ENCODE data around the gene SLC34A1.

SLC34A1 gene

DNA sequence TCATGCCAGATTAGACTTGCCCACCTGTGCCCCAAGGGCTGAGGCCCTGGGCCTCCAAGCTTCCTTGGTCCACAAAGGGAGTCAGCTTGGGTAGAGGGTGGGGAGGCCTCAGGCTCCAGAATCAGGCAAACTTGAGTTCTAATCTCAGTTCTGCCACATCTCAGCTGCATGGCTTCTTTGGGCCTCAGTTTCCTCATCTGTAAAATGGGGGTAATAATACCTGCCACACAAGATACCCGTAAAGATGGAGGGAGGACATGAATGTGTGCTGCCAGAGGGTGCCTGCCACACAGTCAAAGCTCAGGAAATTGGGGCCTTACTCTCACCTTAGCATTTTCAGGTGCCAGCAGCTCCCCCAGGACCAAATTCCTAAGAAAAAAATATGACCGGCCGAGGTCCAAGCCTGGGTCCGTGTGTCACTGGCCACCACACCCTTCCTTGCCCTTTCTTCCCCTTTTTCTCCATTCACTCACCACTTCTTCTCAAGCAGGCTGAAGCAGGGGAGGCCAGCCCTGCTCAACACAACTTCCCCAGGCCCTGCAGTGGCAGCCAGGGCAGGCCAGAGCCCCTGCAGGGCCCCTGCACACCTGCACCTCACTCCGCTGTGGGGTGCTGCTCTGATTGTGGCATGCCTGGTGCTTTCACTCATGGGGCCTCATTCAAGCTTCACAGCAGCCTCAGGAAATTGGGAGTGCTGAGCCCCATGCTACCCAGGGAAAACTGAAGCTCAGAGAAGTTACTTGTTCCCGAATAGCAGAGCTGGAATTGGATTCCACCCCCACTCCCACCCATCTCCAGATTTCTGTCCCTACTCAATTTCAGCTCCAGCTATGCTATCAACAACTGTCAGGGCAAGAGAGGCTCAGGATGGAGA lies 22.6 kb upstream of the SLC34A1 start:
- Histone ChIP-seq H3K27ac (ENCODE audit: low read depth, low read length, poor library complexity, severe bottlenecking) (peak overlapping the region; percentile 90), H4K20me1 (ENCODE audit: insufficient read depth, low read length) (no peaks in the 10 kb centered on the region), H3K9me3 (ENCODE audit: low read length) (no peaks in the 10 kb centered on the region), H3K4me1 (ENCODE audit: insufficient read depth, low read length, severe bottlenecking) (peaks cover 64% of the 10 kb centered on the region), H3K79me2 (ENCODE audit: insufficient read depth, low read length) (no peaks in the 10 kb centered on the region), H3K36me3 (ENCODE audit: insufficient read depth, low read length) (no peaks in the 10 kb centered on the region), H3K4me3 (ENCODE audit: low read depth, low read length, poor library complexity, severe bottlenecking) (peak overlapping the region; percentile 63), H3K9ac (ENCODE audit: low read length) (peak overlapping the region; percentile 69; the same call in 1 of the 2 replicates), H3K4me2 (ENCODE audit: low read length) (peak overlapping the region; percentile 80), H2AFZ (ENCODE audit: low read length) (no peak overlapping the region), H3F3A (ENCODE audit: insufficient read depth, low read length) (no peaks in the 10 kb centered on the region), H3K27me3 (ENCODE audit: insufficient read depth, low read length) (no peaks in the 10 kb centered on the region), H3K9me2 (ENCODE audit: low read depth, low read length) (no peaks in the 10 kb centered on the region)
- no peak for TF ChIP-seq EZH2 (IDR thresholded peaks at IDR 0.05; ENCODE audit: borderline replicate concordance, low read length)
- TF ChIP-seq, protein P1, sequence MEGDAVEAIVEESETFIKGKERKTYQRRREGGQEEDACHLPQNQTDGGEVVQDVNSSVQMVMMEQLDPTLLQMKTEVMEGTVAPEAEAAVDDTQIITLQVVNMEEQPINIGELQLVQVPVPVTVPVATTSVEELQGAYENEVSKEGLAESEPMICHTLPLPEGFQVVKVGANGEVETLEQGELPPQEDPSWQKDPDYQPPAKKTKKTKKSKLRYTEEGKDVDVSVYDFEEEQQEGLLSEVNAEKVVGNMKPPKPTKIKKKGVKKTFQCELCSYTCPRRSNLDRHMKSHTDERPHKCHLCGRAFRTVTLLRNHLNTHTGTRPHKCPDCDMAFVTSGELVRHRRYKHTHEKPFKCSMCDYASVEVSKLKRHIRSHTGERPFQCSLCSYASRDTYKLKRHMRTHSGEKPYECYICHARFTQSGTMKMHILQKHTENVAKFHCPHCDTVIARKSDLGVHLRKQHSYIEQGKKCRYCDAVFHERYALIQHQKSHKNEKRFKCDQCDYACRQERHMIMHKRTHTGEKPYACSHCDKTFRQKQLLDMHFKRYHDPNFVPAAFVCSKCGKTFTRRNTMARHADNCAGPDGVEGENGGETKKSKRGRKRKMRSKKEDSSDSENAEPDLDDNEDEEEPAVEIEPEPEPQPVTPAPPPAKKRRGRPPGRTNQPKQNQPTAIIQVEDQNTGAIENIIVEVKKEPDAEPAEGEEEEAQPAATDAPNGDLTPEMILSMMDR (IDR thresholded peaks at IDR 0.05; ENCODE audit: low read length): 0 out of 2 replicates have a peak, but pooled peaks have one; percentile 3

GRCh38 chr5:177362292-177362609 lies 22.0 kb upstream of the SLC34A1 start:
- peaks cover 61% of the 10 kb centered on the region for H3K4me1 ChIP-seq (ENCODE audit: insufficient read depth, low read length, severe bottlenecking)

GRCh38 chr5:177362610-177363507 lies 21.4 kb upstream of the SLC34A1 start:
- Histone ChIP-seq H3K27ac (ENCODE audit: low read depth, low read length, poor library complexity, severe bottlenecking) (peak overlapping the region; percentile 90), H3K9ac (ENCODE audit: low read length) (peak overlapping the region; percentile 69), H3K4me3 (ENCODE audit: low read depth, low read length, poor library complexity, severe bottlenecking) (peak overlapping the region; percentile 63), H3K4me2 (ENCODE audit: low read length) (peak overlapping the region; percentile 80), H3K27me3 (ENCODE audit: insufficient read depth, low read length) (no peaks in the 10 kb centered on the region), H3K4me1 (ENCODE audit: insufficient read depth, low read length, severe bottlenecking) (peaks cover 57% of the 10 kb centered on the region), H3K9me3 (ENCODE audit: low read length) (no peaks in the 10 kb centered on the region), H3K79me2 (ENCODE audit: insufficient read depth, low read length) (no peaks in the 10 kb centered on the region), H2AFZ (ENCODE audit: low read length) (no peak overlapping the region), H3F3A (ENCODE audit: insufficient read depth, low read length) (no peaks in the 10 kb centered on the region), H3K9me2 (ENCODE audit: low read depth, low read length) (no peaks in the 10 kb centered on the region), H4K20me1 (ENCODE audit: insufficient read depth, low read length) (no peaks in the 10 kb centered on the region), H3K36me3 (ENCODE audit: insufficient read depth, low read length) (peaks cover 5% of the 10 kb centered on the region)
- TF ChIP-seq EZH2 (IDR thresholded peaks at IDR 0.05; ENCODE audit: borderline replicate concordance, low read length): no peak
- TF ChIP-seq, protein P1 (IDR thresholded peaks at IDR 0.05; ENCODE audit: low read length): no peak

More at GRCh38 chr5:177362292-177362609, 22.0 kb upstream of the SLC34A1 start:
- no peaks in the 10 kb centered on the region for H3K27me3 ChIP-seq (ENCODE audit: insufficient read depth, low read length)
- H3K9me2 ChIP-seq (ENCODE audit: low read depth, low read length): no peaks in the 10 kb centered on the region
- 0 out of 2 replicates have a peak, but pooled peaks cover under 1% of the 10 kb centered on the region for H3K36me3 ChIP-seq (ENCODE audit: insufficient read depth, low read length)
- H3K9me3 ChIP-seq (ENCODE audit: low read length): no peaks in the 10 kb centered on the region
- H3K4me3 ChIP-seq (ENCODE audit: low read depth, low read length, poor library complexity, severe bottlenecking): peak overlapping the region; percentile 63
- H4K20me1 ChIP-seq (ENCODE audit: insufficient read depth, low read length): no peaks in the 10 kb centered on the region
- H3K79me2 ChIP-seq (ENCODE audit: insufficient read depth, low read length): no peaks in the 10 kb centered on the region
- H3K4me2 ChIP-seq (ENCODE audit: low read length): peak overlapping the region; percentile 80
- TF ChIP-seq, protein P1 (IDR thresholded peaks at IDR 0.05; ENCODE audit: low read length): no peak
- TF ChIP-seq EZH2 (IDR thresholded peaks at IDR 0.05; ENCODE audit: borderline replicate concordance, low read length): no peak
- H2AFZ ChIP-seq (ENCODE audit: low read length): no peak overlapping the region
- no peaks in the 10 kb centered on the region for H3F3A ChIP-seq (ENCODE audit: insufficient read depth, low read length)
- H3K9ac ChIP-seq (ENCODE audit: low read length): peak overlapping the region; percentile 69; the same call in 1 of the 2 replicates
- H3K27ac ChIP-seq (ENCODE audit: low read depth, low read length, poor library complexity, severe bottlenecking): peak overlapping the region; percentile 90

Measured in OCI-LY1 (cell line).